ENCODE data around the gene ZNF275. TPM values are rescaled to one million over a fixed set of nuclear protein-coding genes. Genes with fewer than 3 reads are reported as not detected.

Gene ZNF275
- total RNA-seq, 1 experiment from 2014 or later, result 16.9 TPM

DNA sequence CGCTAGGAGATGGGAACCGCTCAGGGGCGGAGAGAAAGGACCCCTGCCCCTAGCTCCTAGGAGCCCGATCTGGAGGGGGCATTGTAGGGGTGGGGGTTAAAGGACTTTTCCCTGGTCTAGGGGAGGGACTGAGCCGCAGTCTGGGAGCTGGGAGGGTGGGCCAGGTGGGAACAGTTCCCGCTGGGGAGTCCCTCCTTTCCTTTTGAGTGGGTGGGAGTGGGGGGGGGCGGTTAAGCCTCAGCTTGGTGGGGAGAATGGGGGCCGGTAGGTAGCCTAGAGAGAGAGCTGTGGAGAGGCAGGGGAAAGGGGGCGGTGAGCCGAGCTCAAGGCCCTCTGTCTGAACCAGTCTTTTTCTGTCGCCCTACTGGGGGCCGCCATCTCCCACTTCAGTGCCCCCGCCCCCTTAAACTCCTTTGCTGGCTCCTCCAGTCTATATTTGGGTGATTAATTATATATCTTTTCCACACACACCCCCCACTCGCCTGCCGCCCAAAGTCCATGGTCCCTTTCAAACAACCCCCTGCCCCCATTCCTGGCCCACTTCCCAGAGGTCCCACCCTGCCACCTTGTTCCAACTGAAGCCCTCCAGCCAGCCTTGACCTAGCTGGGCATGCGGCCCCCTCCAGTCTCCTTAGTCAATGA is 822 bp downstream of the ZNF275 start:
- no peak for DNase-seq (ENCODE audit: low spot score)
- POLR2A ChIA-PET (ENCODE audit: low non-redundant PET), result no interaction called here
- H3K27me3 ChIP-seq (replicated peaks; ENCODE audit: insufficient read depth, low read depth, low read length, poor library complexity), result no peaks in the 10 kb centered on the region
- TF ChIP-seq, protein P1, sequence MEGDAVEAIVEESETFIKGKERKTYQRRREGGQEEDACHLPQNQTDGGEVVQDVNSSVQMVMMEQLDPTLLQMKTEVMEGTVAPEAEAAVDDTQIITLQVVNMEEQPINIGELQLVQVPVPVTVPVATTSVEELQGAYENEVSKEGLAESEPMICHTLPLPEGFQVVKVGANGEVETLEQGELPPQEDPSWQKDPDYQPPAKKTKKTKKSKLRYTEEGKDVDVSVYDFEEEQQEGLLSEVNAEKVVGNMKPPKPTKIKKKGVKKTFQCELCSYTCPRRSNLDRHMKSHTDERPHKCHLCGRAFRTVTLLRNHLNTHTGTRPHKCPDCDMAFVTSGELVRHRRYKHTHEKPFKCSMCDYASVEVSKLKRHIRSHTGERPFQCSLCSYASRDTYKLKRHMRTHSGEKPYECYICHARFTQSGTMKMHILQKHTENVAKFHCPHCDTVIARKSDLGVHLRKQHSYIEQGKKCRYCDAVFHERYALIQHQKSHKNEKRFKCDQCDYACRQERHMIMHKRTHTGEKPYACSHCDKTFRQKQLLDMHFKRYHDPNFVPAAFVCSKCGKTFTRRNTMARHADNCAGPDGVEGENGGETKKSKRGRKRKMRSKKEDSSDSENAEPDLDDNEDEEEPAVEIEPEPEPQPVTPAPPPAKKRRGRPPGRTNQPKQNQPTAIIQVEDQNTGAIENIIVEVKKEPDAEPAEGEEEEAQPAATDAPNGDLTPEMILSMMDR (conservative IDR thresholded peaks at IDR 0.05; ENCODE audit: low read depth, low read length), result no peak
- TF ChIP-seq EZH2 (IDR thresholded peaks at IDR 0.05; ENCODE audit: borderline replicate concordance, low read depth, low read length, poor library complexity, severe bottlenecking), result no peak
- H3K36me3 ChIP-seq (ENCODE audit: insufficient read depth, low read length, poor library complexity, severe bottlenecking), result peaks cover 5% of the 10 kb centered on the region
- CTCF ChIA-PET, result no interaction called here
- peak overlapping the region; percentile 74 for H3K4me3 ChIP-seq (ENCODE audit: low read depth, low read length, poor library complexity, severe bottlenecking)
- intact Hi-C loops (cut with micrococcal nuclease; ENCODE audit: unreplicated experiment), result no loop called here
- H3K27ac ChIP-seq (ENCODE audit: low read depth, low read length, poor library complexity, severe bottlenecking), result peak overlapping the region; percentile 84
- H3K4me1 ChIP-seq (ENCODE audit: insufficient read depth, low read length, poor library complexity, severe bottlenecking), result peaks cover 14% of the 10 kb centered on the region
- BruUV-seq (replicated peaks), result no TSS peak
- no peaks in the 10 kb centered on the region for H3K9me3 ChIP-seq (ENCODE audit: low read depth, low read length, poor library complexity, severe bottlenecking)

DNA sequence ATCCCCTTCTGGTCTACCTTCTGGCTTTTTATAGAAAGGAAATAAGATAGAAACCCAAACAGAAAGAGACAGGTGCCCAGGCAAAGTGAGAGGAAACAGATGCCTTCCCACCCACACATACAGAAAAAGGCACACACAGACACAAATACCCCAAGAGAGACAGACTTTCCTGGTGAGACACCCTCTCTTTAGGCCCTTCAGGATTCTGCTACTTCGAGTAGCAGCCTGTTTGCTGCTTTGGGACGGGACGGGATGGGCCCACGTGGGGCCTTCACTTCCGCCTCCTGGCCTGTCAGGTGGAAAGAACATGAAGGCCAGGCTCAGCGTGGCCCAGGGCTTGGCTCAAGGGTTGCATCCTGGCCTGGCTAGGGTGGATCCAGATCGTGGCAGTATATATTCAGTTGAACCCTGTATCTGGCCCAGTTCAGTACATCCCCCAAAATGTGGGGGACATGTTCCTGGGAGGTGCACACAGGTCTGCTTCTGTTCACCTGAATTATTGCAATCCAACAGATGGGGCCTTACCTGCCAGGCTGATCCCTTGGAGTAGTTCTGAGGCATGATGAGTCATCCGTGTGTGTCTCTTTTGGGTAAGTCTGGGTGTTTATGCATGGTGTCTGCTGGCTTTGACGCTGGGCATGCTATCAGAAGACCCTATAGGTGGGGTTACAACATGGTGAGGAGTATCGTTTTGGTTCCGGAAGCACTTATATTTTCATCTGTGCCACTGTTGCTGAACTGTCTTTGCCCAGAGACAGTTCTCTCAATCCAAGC is 2.4 kb downstream of the ZNF275 start:
- H3K4me1 ChIP-seq (ENCODE audit: insufficient read depth, low read length, poor library complexity, severe bottlenecking), result peaks cover 14% of the 10 kb centered on the region
- intact Hi-C loops (cut with micrococcal nuclease; ENCODE audit: unreplicated experiment), result no loop called here
- peaks cover 7% of the 10 kb centered on the region for H3K36me3 ChIP-seq (ENCODE audit: insufficient read depth, low read length, poor library complexity, severe bottlenecking)
- TF ChIP-seq, protein P1 (conservative IDR thresholded peaks at IDR 0.05; ENCODE audit: low read depth, low read length), result no peak
- TF ChIP-seq EZH2 (IDR thresholded peaks at IDR 0.05; ENCODE audit: borderline replicate concordance, low read depth, low read length, poor library complexity, severe bottlenecking), result no peak
- CTCF ChIA-PET, result no interaction called here
- no peak for DNase-seq (ENCODE audit: low spot score)
- H3K9me3 ChIP-seq (ENCODE audit: low read depth, low read length, poor library complexity, severe bottlenecking), result no peaks in the 10 kb centered on the region
- H3K4me3 ChIP-seq (ENCODE audit: low read depth, low read length, poor library complexity, severe bottlenecking), result no peak overlapping the region
- POLR2A ChIA-PET (ENCODE audit: low non-redundant PET), result no interaction called here
- H3K27ac ChIP-seq (ENCODE audit: low read depth, low read length, poor library complexity, severe bottlenecking), result no peak overlapping the region
- BruUV-seq (replicated peaks), result TSS peak; percentile 15
- no peaks in the 10 kb centered on the region for H3K27me3 ChIP-seq (replicated peaks; ENCODE audit: insufficient read depth, low read depth, low read length, poor library complexity)

DNA sequence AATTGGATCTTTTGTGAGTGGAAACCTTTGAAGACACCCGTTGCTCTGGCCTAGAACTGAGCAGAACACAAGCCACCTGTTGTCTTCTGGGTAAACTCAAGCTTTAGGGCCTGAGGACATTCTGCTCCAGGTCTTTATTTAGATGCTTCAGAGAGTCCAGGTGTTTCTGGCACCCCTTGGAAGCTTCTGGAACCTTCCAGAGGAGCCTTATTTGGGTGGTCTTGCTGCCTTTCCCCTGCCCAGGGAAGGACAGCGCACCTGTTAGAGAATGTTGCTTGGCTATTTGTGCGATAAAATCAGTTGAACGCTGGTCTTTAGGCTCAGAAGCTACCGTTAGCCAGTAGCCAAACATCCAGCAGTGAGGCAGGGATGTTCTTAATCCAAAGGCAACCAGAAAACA is 3.0 kb downstream of the ZNF275 start:
- ChIA-PET POLR2A (ENCODE audit: low non-redundant PET) (no interaction called here), CTCF (no interaction called here)

More for the DNA sequence above, 3.0 kb downstream of the ZNF275 start:
- TF ChIP-seq, protein P1 (conservative IDR thresholded peaks at IDR 0.05; ENCODE audit: low read depth, low read length), result no peak
- TF ChIP-seq EZH2 (IDR thresholded peaks at IDR 0.05; ENCODE audit: borderline replicate concordance, low read depth, low read length, poor library complexity, severe bottlenecking), result no peak
- H3K27me3 ChIP-seq (replicated peaks; ENCODE audit: insufficient read depth, low read depth, low read length, poor library complexity), result no peaks in the 10 kb centered on the region
- DNase-seq (ENCODE audit: low spot score), result no peak
- H3K36me3 ChIP-seq (ENCODE audit: insufficient read depth, low read length, poor library complexity, severe bottlenecking), result peaks cover 13% of the 10 kb centered on the region
- H3K9me3 ChIP-seq (ENCODE audit: low read depth, low read length, poor library complexity, severe bottlenecking), result no peaks in the 10 kb centered on the region
- H3K4me1 ChIP-seq (ENCODE audit: insufficient read depth, low read length, poor library complexity, severe bottlenecking), result peaks cover 14% of the 10 kb centered on the region
- H3K4me3 ChIP-seq (ENCODE audit: low read depth, low read length, poor library complexity, severe bottlenecking), result no peak overlapping the region
- intact Hi-C loops (cut with micrococcal nuclease; ENCODE audit: unreplicated experiment), result no loop called here
- BruUV-seq (replicated peaks), result no TSS peak
- H3K27ac ChIP-seq (ENCODE audit: low read depth, low read length, poor library complexity, severe bottlenecking), result no peak overlapping the region
